ENCODE measurements around the gene FAM222B. TPM values are rescaled to one million over a fixed set of nuclear protein-coding genes. Genes with fewer than 3 reads are reported as not detected.

Gene FAM222B
- total RNA-seq, 2 experiments from 2014 or later, result 16.8 to 20.8 TPM

GRCh38 chr17:28774206-28774605, 68.4 kb downstream of the FAM222B start:
- no peak for ATAC-seq
- Mint-ChIP-seq H3K9me3 (ENCODE audit: low read depth) (no peaks in the 10 kb centered on the region), H3K4me3 (no peak overlapping the region), H3K27me3 (no peaks in the 10 kb centered on the region), H3K4me1 (peaks cover 30% of the 10 kb centered on the region), H3K36me3 (ENCODE audit: low read depth) (peaks cover 15% of the 10 kb centered on the region), H3K27ac (no peak overlapping the region)
- no peak for DNase-seq
- POLR2A ChIA-PET, result interaction anchor here (0.6 to 0.7 kb wide), 4 partner anchors 10 to 352 kb away, joined by 3 to 9 read pairs (median 6); no protein-coding TSS in a partner anchor
- CTCF ChIA-PET, result interaction anchor here (0.6 to 5.0 kb wide), 11 partner anchors 11 to 590 kb away, joined by 3 to 63 read pairs (median 4); no protein-coding TSS in a partner anchor
- intact Hi-C loops (cut with DNase I, micrococcal nuclease), result no loop called here

- ATAC-seq, result peak; percentile 63
- ChIA-PET POLR2A (interaction anchor here (0.6 to 0.8 kb wide), 4 partner anchors 37 to 352 kb away, joined by 3 to 9 read pairs (median 4); no protein-coding TSS in a partner anchor), CTCF (interaction anchor here (0.7 to 5.0 kb wide), 8 partner anchors 10 to 192 kb away, joined by 3 to 63 read pairs (median 4); no protein-coding TSS in a partner anchor)
- intact Hi-C loops (cut with DNase I, micrococcal nuclease), result no loop called here
- DNase-seq, result no peak
- Mint-ChIP-seq H3K36me3 (ENCODE audit: low read depth) (peaks cover 10% of the 10 kb centered on the region), H3K4me1 (peaks cover 25% of the 10 kb centered on the region), H3K27ac (no peak overlapping the region), H3K9me3 (ENCODE audit: low read depth) (no peaks in the 10 kb centered on the region), H3K27me3 (no peaks in the 10 kb centered on the region), H3K4me3 (no peak overlapping the region)
Measured at GRCh38 chr17:28773736-28774135, 68.9 kb downstream of the FAM222B start.

GRCh38 chr17:28765038-28765437, 77.6 kb downstream of the FAM222B start:
- peaks cover 12% of the 10 kb centered on the region for H3K36me3 Mint-ChIP-seq (ENCODE audit: low read depth)
- H3K4me1 Mint-ChIP-seq, result peaks cover 25% of the 10 kb centered on the region
- H3K4me3 Mint-ChIP-seq, result no peak overlapping the region
- intact Hi-C loops (cut with DNase I, micrococcal nuclease), result no loop called here
- POLR2A ChIA-PET, result interaction anchor here (1.9 kb wide), 1 partner anchor 38 kb away, joined by 5 read pairs; no protein-coding TSS in a partner anchor
- CTCF ChIA-PET, result interaction anchor here (0.7 to 6.0 kb wide), 26 partner anchors 9 to 390 kb away, joined by 3 to 110 read pairs (median 8); partner anchors contain the start of genes DHRS13, FAM222B, NEK8 and TLCD1
- DNase-seq (no peak), ATAC-seq (no peak)
- no peaks in the 10 kb centered on the region for H3K27me3 Mint-ChIP-seq
- H3K27ac Mint-ChIP-seq, result no peak overlapping the region
- no peaks in the 10 kb centered on the region for H3K9me3 Mint-ChIP-seq (ENCODE audit: low read depth)

GRCh38 chr17:28763804-28764266, 78.8 kb downstream of the FAM222B start:
- H3K27me3 Mint-ChIP-seq, result no peaks in the 10 kb centered on the region
- intact Hi-C loops (cut with DNase I, micrococcal nuclease), result loop anchor here (1.0 to 5.0 kb wide), 7 partner anchors 37 to 152 kb away; partner anchors contain the start of genes DHRS13 (in 1 of the 2), FLOT2 (in 1 of the 2), NEK8 (in 1 of the 2) and TLCD1 (in 1 of the 2)
- ChIA-PET POLR2A (interaction anchor here (0.6 to 2.2 kb wide), 6 partner anchors 11 to 139 kb away, joined by 3 to 9 read pairs (median 4); partner anchors contain the start of gene DHRS13), CTCF (interaction anchor here (0.6 to 6.0 kb wide), 66 partner anchors 10 to 758 kb away, joined by 3 to 110 read pairs (median 6); partner anchors contain the start of genes DHRS13, FAM222B, FLOT2 and NEK8)
- H3K9me3 Mint-ChIP-seq (ENCODE audit: low read depth), result no peaks in the 10 kb centered on the region
- peak overlapping the region; percentile 80 for H3K27ac Mint-ChIP-seq
- H3K4me1 Mint-ChIP-seq, result peaks cover 25% of the 10 kb centered on the region
- H3K4me3 Mint-ChIP-seq, result no peak overlapping the region
- peak; percentile 87 for DNase-seq
- ATAC-seq, result peak; percentile 63
- peaks cover 20% of the 10 kb centered on the region for H3K36me3 Mint-ChIP-seq (ENCODE audit: low read depth)

GRCh38 chr17:28763137-28763799, 79.3 kb downstream of the FAM222B start:
- DNase-seq (peak; percentile 27), ATAC-seq (peak; percentile 68)
- CTCF ChIA-PET, result interaction anchor here (0.6 to 6.0 kb wide), 66 partner anchors 11 to 759 kb away, joined by 3 to 110 read pairs (median 6); partner anchors contain the start of genes DHRS13, FAM222B, FLOT2 and NEK8
- H3K4me3 Mint-ChIP-seq, result no peak overlapping the region
- H3K27ac Mint-ChIP-seq, result peak overlapping the region; percentile 25
- H3K4me1 Mint-ChIP-seq, result peaks cover 25% of the 10 kb centered on the region
- H3K27me3 Mint-ChIP-seq, result no peaks in the 10 kb centered on the region
- peaks cover 26% of the 10 kb centered on the region for H3K36me3 Mint-ChIP-seq (ENCODE audit: low read depth)
- intact Hi-C loops (cut with DNase I, micrococcal nuclease), result loop anchor here (1.0 to 5.0 kb wide), 7 partner anchors 36 to 153 kb away; partner anchors contain the start of genes DHRS13 (in 1 of the 2), FLOT2 (in 1 of the 2), NEK8 (in 1 of the 2) and TLCD1 (in 1 of the 2)
- no peaks in the 10 kb centered on the region for H3K9me3 Mint-ChIP-seq (ENCODE audit: low read depth)
- POLR2A ChIA-PET, result interaction anchor here (0.6 to 2.2 kb wide), 5 partner anchors 11 to 139 kb away, joined by 3 to 9 read pairs (median 4); partner anchors contain the start of gene DHRS13

- ChIA-PET POLR2A (no interaction called here), CTCF (interaction anchor here (0.6 to 6.0 kb wide), 7 partner anchors 10 to 193 kb away, joined by 3 to 110 read pairs (median 4); no protein-coding TSS in a partner anchor)
- peaks cover 29% of the 10 kb centered on the region for H3K36me3 Mint-ChIP-seq (ENCODE audit: low read depth)
- no peak for ATAC-seq
- H3K9me3 Mint-ChIP-seq (ENCODE audit: low read depth), result no peaks in the 10 kb centered on the region
- H3K4me3 Mint-ChIP-seq, result no peak overlapping the region
- H3K27ac Mint-ChIP-seq, result no peak overlapping the region
- no peaks in the 10 kb centered on the region for H3K27me3 Mint-ChIP-seq
- peaks cover 18% of the 10 kb centered on the region for H3K4me1 Mint-ChIP-seq
- DNase-seq, result no peak
- intact Hi-C loops (cut with DNase I, micrococcal nuclease), result loop anchor here in 1 of 2 experiments (5.0 kb wide), 1 partner anchor 34 kb away; the partner anchor contains the start of genes NEK8 and TLCD1
Measured at GRCh38 chr17:28760601-28761562, 81.7 kb downstream of the FAM222B start.

- H3K4me3 Mint-ChIP-seq, result no peak overlapping the region
- peaks cover 25% of the 10 kb centered on the region for H3K36me3 Mint-ChIP-seq (ENCODE audit: low read depth)
- no peaks in the 10 kb centered on the region for H3K27me3 Mint-ChIP-seq
- ChIA-PET CTCF (no interaction called here), POLR2A (no interaction called here)
- H3K4me1 Mint-ChIP-seq, result peaks cover 12% of the 10 kb centered on the region
- ATAC-seq, result no peak
- no peak overlapping the region for H3K27ac Mint-ChIP-seq
- intact Hi-C loops (cut with DNase I, micrococcal nuclease), result no loop called here
- no peak for DNase-seq
- no peaks in the 10 kb centered on the region for H3K9me3 Mint-ChIP-seq (ENCODE audit: low read depth)
Measured at GRCh38 chr17:28759256-28759865, 83.2 kb downstream of the FAM222B start.

GRCh38 chr17:28758411-28759121, 84.0 kb downstream of the FAM222B start:
- intact Hi-C loops (cut with DNase I, micrococcal nuclease), result no loop called here
- Mint-ChIP-seq H3K9me3 (ENCODE audit: low read depth) (no peaks in the 10 kb centered on the region), H3K36me3 (ENCODE audit: low read depth) (peaks cover 23% of the 10 kb centered on the region), H3K4me3 (no peak overlapping the region), H3K4me1 (peaks cover 9% of the 10 kb centered on the region), H3K27me3 (no peaks in the 10 kb centered on the region), H3K27ac (no peak overlapping the region)
- POLR2A ChIA-PET, result no interaction called here
- DNase-seq (no peak), ATAC-seq (no peak)
- CTCF ChIA-PET, result interaction anchor here (0.6 kb wide), 1 partner anchor 83 kb away, joined by 3 read pairs; no protein-coding TSS in a partner anchor

- ATAC-seq, result no peak
- Mint-ChIP-seq H3K9me3 (ENCODE audit: low read depth) (no peaks in the 10 kb centered on the region), H3K36me3 (ENCODE audit: low read depth) (peaks cover 29% of the 10 kb centered on the region), H3K27me3 (no peaks in the 10 kb centered on the region), H3K4me3 (no peak overlapping the region), H3K4me1 (no peaks in the 10 kb centered on the region), H3K27ac (peak overlapping the region; percentile 33)
- no peak for DNase-seq
- intact Hi-C loops (cut with DNase I, micrococcal nuclease), result no loop called here
- CTCF ChIA-PET, result interaction anchor here (0.5 to 2.1 kb wide), 4 partner anchors 12 to 55 kb away, joined by 3 to 11 read pairs (median 4); partner anchors contain the start of gene TLCD1
- POLR2A ChIA-PET, result no interaction called here
Measured at GRCh38 chr17:28756049-28756804, 86.4 kb downstream of the FAM222B start.

Measured in activated CD4-positive, alpha-beta T cell treated with anti-CD3 and anti-CD28 coated beads for 36 hours (primary cell).